K562 (cell line): ENCODE results near the gene COBLL1. TPM values are rescaled to one million over a fixed set of nuclear protein-coding genes. Genes with fewer than 3 reads are reported as not detected.

ENCODE experiments used
- ATAC-seq: fragments of 200-7000 bp; cut with Tn5 transposase; 3 replicates; pipeline ENCODE4 v1.9.1; 2020; ENCODE audit warnings: moderate library complexity
- BruUV-seq: library from RNA; stranded (reverse); fragments of 400-500 nt; replicated peaks from 2 replicates; lab custom pipeline; 2021; lab: Mats Ljungman, UMichigan
- CTCF ChIA-PET: fragments of 300-600 bp; formaldehyde crosslinking; extraction: SDS; loops from one replicate; lab custom pipeline; 2021; ENCODE audit warnings: low intra/inter-chr PET ratio; lab: Yijun Ruan, JAX
- POLR2A ChIA-PET: fragments of 300-600, 350-650 bp; sonication (Branson Sonifier 250); formaldehyde crosslinking; extraction: SDS; loops from one replicate; lab custom pipeline; 2021; ENCODE audit warnings: antibody characterized with exemption, inconsistent platforms; lab: Yijun Ruan, JAX
- DNase-seq, 4 experiments: peaks; one replicate each; pipeline versions ENCODE4 v3.0.0 to v3.0.0-alpha.2; 2011 to 2018; ENCODE audit warnings: low spot score in 3 of 4, mixed read lengths in 3 of 4; ENCODE audit errors: extremely low read depth in 1 of 4
- FAIRE-seq: peaks from 2 replicates; lab custom pipeline; 2011; peaks lifted over from hg19 to GRCh38; lab: Jason Lieb, UNC
- H2AFZ ChIP-seq: 2 replicates; pipeline ENCODE4 v1.6.0; 2011; ENCODE audit warnings: low read depth, low read length, control low read depth, inconsistent platforms
- H3K27ac ChIP-seq: fragments of 200-600 bp; 3 replicates; pipeline ENCODE4 v1.8.0; 2011; ENCODE audit warnings: low read depth, mild to moderate bottlenecking, control low read depth, inconsistent platforms, low read length, moderate library complexity, mixed read lengths; ENCODE audit errors: extremely low read depth
- H3K27me3 ChIP-seq, 2 experiments: fragments of 300-600 bp in 1 of 2; 2 replicates in 1 of 2; 3 replicates in 1 of 2; pipeline versions ENCODE4 v1.6.0 to v1.8.0; 2011; ENCODE audit warnings: inconsistent platforms in 2 of 2, low read length in 2 of 2, mild to moderate bottlenecking in 1 of 2, mixed read lengths in 1 of 2, moderate library complexity in 1 of 2; ENCODE audit not compliant: control insufficient read depth in 2 of 2, insufficient read depth in 2 of 2
- H3K36me3 ChIP-seq: fragments of 300-600 bp; 3 replicates; pipeline ENCODE4 v1.8.0; 2011; ENCODE audit warnings: mild to moderate bottlenecking, low read length, inconsistent platforms; ENCODE audit not compliant: control insufficient read depth, insufficient read depth
- H3K4me1 ChIP-seq, 2 experiments: fragments of 200-600 bp in 1 of 2; replicated peaks in 1 of 2; 2 replicates in 1 of 2; 3 replicates in 1 of 2; pipeline versions ENCODE4 v1.5.1 to v1.8.0; 2011; ENCODE audit warnings: inconsistent platforms in 2 of 2, low read length in 2 of 2, mild to moderate bottlenecking in 1 of 2, mixed read lengths in 1 of 2, moderate library complexity in 1 of 2; ENCODE audit not compliant: control insufficient read depth in 2 of 2, insufficient read depth in 2 of 2
- H3K4me2 ChIP-seq: 2 replicates; pipeline ENCODE4 v1.6.1; 2011; ENCODE audit warnings: low read length, control low read depth, inconsistent platforms, mixed read lengths; ENCODE audit not compliant: insufficient read depth
- H3K4me3 ChIP-seq: fragments of 200-600 bp; sonication (generic), shearing (Covaris generic); 2 replicates; pipeline ENCODE4 v1.5.1; 2016; ENCODE audit warnings: control low read depth, inconsistent platforms
- H3K79me2 ChIP-seq: fragments of 200-600 bp; 3 replicates; pipeline ENCODE4 v1.8.0; 2011; ENCODE audit warnings: low read length, inconsistent platforms; ENCODE audit not compliant: control insufficient read depth, insufficient read depth
- H3K9ac ChIP-seq, 2 experiments: 2 replicates each; pipeline versions ENCODE4 v1.6.0 to v1.6.1; 2011; ENCODE audit warnings: low read depth in 2 of 2, low read length in 2 of 2, control low read depth in 1 of 2, inconsistent platforms in 1 of 2, mild to moderate bottlenecking in 1 of 2, mixed read lengths in 1 of 2; ENCODE audit not compliant: insufficient read depth in 1 of 2
- H3K9me1 ChIP-seq: one replicate; pipeline ENCODE4 v1.6.0; 2011; ENCODE audit warnings: inconsistent platforms, mild to moderate bottlenecking, low read length, moderate library complexity; ENCODE audit not compliant: control insufficient read depth, insufficient read depth
- H3K9me3 ChIP-seq: replicated peaks from 2 replicates; pipeline ENCODE4 v1.5.1; 2011; ENCODE audit warnings: low read depth, low read length, inconsistent platforms; ENCODE audit not compliant: control insufficient read depth, insufficient read depth
- H4K20me1 ChIP-seq: replicated peaks from 2 replicates; pipeline ENCODE4 v1.6.1; 2011; ENCODE audit warnings: low read length, inconsistent platforms, mixed read lengths; ENCODE audit not compliant: control insufficient read depth, insufficient read depth
- BRF1 ChIP-seq: IDR thresholded peaks from 3 replicates; pipeline ENCODE4 v1.6.1; 2011; ENCODE audit warnings: borderline replicate concordance, mild to moderate bottlenecking; ENCODE audit not compliant: insufficient read length; ENCODE audit errors: extremely low read depth
- CEBPB ChIP-seq: fragments of 450-650 bp; IDR thresholded peaks from 2 replicates; pipeline ENCODE4 v1.6.1; 2016; ENCODE audit warnings: missing genetic modification characterization, missing compliant biosample characterization
- FOXJ3 ChIP-seq: sonication (generic); formaldehyde crosslinking; IDR thresholded peaks from 2 replicates; pipeline ENCODE4 v1.4.0; 2020; ENCODE audit warnings: mild to moderate bottlenecking, missing genetic modification reagents
- TAF1 ChIP-seq: IDR thresholded peaks from 2 replicates; pipeline ENCODE4 v1.6.1; 2011; ENCODE audit warnings: mild to moderate bottlenecking, low read length, moderate library complexity; ENCODE audit not compliant: insufficient read depth, control insufficient read depth, severe bottlenecking; ENCODE audit errors: extremely low read depth
- TCF7L2 ChIP-seq: fragments of 150-350 bp; IDR thresholded peaks from 2 replicates; pipeline ENCODE4 v1.6.1; 2016; ENCODE audit warnings: low read depth, mild to moderate bottlenecking, low read length, moderate library complexity
- ZNF445 ChIP-seq: fragments of 250-450 bp; sonication (Bioruptor Pico); IDR thresholded peaks from 2 replicates; pipeline ENCODE4 v1.4.0; 2020; ENCODE audit warnings: low read depth, mild to moderate bottlenecking, moderate library complexity
- ZNF561 ChIP-seq: fragments of 450-650 bp; formaldehyde crosslinking; conservative IDR thresholded peaks from 2 replicates; pipeline ENCODE4 v1.4.0; 2020; ENCODE audit warnings: mild to moderate bottlenecking, moderate library complexity
- ZNF79 ChIP-seq: fragments of 250-450 bp; sonication (Bioruptor Pico); IDR thresholded peaks from 2 replicates; pipeline ENCODE4 v1.4.0; 2020; ENCODE audit warnings: low read depth, mild to moderate bottlenecking, moderate library complexity
- WGBS: fragments of 100-300 bp; shearing (Covaris generic); methylation state at CpG from one replicate; pipeline ENCODE4 v1.1.6; 2016; ENCODE audit warnings: low coverage, mixed read lengths; ENCODE audit not compliant: insufficient coverage; ENCODE audit errors: missing lambda C conversion rate; 5-methylcytosine and 5-hydroxymethylcytosine counted together
- in situ Hi-C: fragments of 300-500 bp; cut with MboI; formaldehyde crosslinking; loops from 4 replicates; pipeline ENCODE4 v1.15.0; 2018; ENCODE audit warnings: inconsistent platforms, mixed read lengths
- intact Hi-C: fragments of 100-400 bp; cut with micrococcal nuclease; formaldehyde crosslinking; loops from 2 replicates; pipeline ENCODE4 v1.14.2; 2022
- polyA plus RNA-seq, 8 experiments: library from polyadenylated mRNA; depleted of rRNA in 4 of 8; stranded (reverse) in 5 of 8; unstranded in 3 of 8; fragments of >200 nt; fragmentation: Nextera tagmentation in 2 of 8; fragmentation: Illumina TruSeq in 1 of 8; extraction: Ambion mirVana in 2 of 8; extraction: Trizol in 1 of 8; gene quantifications; 2 replicates each; pipeline versions ENCODE4 v1.2.1 to v1.2.3, GENCODE V29; 2011 to 2014; ENCODE audit warnings: inconsistent platforms in 1 of 8, missing spikeins in 1 of 8
- total RNA-seq, 7 experiments: library from RNA; depleted of rRNA in 6 of 7; stranded (reverse); fragments of >200 nt in 6 of 7; fragmentation: Illumina TruSeq in 2 of 7; extraction: Trizol in 2 of 7; gene quantifications; 2 replicates each; pipeline versions ENCODE4 v1.2.1 to v1.2.3, GENCODE V29; 2011 to 2021; ENCODE audit warnings: low replicate concordance in 1 of 7
- TF ChIP-seq, protein P1 (sequence below): sonication (generic); formaldehyde crosslinking; IDR thresholded peaks from 2 replicates; pipeline ENCODE4 v1.8.0; 2023; ENCODE audit warnings: mild to moderate bottlenecking, missing genetic modification reagents

The COBLL1 gene
- total and polyA plus RNA-seq, 9 of the 15 experiments (the other 6 are each of a cell fraction or from before 2014, with no cell fraction given) = 0.07 to 1.6 (median 0.71) TPM

DNA sequence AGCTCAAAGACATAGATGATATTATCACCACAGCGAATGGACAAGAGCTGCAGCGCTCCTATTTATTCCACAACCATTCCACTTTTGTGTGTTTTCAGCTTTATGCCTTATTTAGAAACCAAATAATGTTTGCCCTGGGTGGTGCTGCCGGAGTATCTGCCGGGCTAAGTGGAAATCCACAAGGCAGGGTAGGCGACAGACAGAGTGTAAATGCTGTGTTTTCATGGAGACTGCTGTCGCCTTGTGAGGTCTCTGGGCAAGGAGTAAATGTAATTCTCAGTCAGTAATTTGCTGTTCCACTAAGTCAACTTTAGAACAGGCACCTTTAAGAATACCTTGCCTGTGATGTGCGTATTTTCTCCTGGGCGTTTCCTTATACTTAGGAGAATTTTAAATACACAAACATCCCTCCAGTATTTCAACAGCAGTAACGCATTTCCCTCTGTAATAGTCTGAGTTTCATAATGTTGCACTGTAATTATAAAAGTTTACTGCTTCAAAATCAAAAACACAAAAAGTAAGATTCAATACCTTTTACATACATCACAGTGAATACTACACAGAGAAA lies 60.9 kb downstream of the COBLL1 start (continued):
- TF ChIP-seq ZNF445 (CRISPR knock-in tag) (no peak), TCF7L2 (no peak), ZNF561 (CRISPR knock-in tag) (no peak), FOXJ3 (no peak)
- TF ChIP-seq, protein P1, sequence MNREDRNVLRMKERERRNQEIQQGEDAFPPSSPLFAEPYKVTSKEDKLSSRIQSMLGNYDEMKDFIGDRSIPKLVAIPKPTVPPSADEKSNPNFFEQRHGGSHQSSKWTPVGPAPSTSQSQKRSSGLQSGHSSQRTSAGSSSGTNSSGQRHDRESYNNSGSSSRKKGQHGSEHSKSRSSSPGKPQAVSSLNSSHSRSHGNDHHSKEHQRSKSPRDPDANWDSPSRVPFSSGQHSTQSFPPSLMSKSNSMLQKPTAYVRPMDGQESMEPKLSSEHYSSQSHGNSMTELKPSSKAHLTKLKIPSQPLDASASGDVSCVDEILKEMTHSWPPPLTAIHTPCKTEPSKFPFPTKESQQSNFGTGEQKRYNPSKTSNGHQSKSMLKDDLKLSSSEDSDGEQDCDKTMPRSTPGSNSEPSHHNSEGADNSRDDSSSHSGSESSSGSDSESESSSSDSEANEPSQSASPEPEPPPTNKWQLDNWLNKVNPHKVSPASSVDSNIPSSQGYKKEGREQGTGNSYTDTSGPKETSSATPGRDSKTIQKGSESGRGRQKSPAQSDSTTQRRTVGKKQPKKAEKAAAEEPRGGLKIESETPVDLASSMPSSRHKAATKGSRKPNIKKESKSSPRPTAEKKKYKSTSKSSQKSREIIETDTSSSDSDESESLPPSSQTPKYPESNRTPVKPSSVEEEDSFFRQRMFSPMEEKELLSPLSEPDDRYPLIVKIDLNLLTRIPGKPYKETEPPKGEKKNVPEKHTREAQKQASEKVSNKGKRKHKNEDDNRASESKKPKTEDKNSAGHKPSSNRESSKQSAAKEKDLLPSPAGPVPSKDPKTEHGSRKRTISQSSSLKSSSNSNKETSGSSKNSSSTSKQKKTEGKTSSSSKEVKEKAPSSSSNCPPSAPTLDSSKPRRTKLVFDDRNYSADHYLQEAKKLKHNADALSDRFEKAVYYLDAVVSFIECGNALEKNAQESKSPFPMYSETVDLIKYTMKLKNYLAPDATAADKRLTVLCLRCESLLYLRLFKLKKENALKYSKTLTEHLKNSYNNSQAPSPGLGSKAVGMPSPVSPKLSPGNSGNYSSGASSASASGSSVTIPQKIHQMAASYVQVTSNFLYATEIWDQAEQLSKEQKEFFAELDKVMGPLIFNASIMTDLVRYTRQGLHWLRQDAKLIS = no peak

DNA sequence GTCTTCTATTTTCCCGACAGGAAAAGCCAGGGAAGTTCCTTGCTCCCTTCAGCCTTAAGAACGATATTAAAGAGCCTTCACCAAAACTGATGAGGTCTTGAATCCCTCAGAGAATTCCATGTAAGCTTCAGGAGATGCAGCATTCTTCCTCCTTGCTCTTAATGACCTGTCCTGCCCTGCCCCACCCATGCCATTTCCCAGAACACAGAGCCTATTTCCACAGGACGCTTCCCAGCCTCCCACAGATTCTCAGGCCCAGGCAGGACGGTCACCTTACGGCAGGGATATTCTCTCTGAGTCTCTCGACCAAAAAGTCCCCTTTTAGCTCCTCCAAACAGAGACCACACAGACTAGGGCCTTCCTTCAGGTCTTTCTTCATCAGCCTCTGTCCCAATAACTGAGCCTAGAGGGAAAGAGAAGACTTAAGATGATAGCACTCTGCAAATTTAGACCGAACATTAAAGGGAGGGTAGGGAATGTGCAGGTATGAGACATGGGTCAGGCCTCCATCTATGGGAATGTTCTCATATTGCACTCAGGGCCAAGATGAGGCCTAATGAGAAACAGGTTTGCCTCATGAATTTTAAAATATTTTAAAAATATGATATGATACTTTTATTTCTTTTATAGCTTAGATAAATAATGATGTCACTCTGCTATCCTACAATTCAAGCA lies 62.1 kb downstream of the COBLL1 start:
- Histone ChIP-seq H3K27me3 (no peaks in the 10 kb centered on the region), H3K4me2 (no peak overlapping the region), H2AFZ (no peak overlapping the region), H3K27ac (no peak overlapping the region), H3K79me2 (no peaks in the 10 kb centered on the region), H3K36me3 (no peaks in the 10 kb centered on the region), H3K4me3 (no peak overlapping the region), H3K4me1 (no peaks in the 10 kb centered on the region), H3K9me3 (no peaks in the 10 kb centered on the region), H3K9ac (no peak overlapping the region), H3K9me1 (no peaks in the 10 kb centered on the region), H4K20me1 (no peaks in the 10 kb centered on the region)
- in situ Hi-C loops = no loop called here
- TF ChIP-seq BRF1 = no peak
- no peak for TF ChIP-seq CEBPB (tag)
- TF ChIP-seq TAF1 = no peak
- no peak for TF ChIP-seq ZNF79 (CRISPR knock-in tag)
- ATAC-seq (no peak), FAIRE-seq (no peak), DNase-seq (no peak)
- BruUV-seq = no TSS peak
- 0% methylated on average over 7 of the region's 7 CpGs for whole genome bisulfite sequencing
- POLR2A ChIA-PET = no interaction called here
- CTCF ChIA-PET = no interaction called here
- intact Hi-C loops = no loop called here
